Astrocyte of the cerebellum (primary cell): ENCODE measurements around the gene PARD3B.

Experiments used
- DNase-seq: peaks from one replicate; pipeline ENCODE4 v3.0.0-alpha.2; 2011; ENCODE audit warnings: low read depth
- H3K4me3 ChIP-seq: 2 replicates; pipeline ENCODE4 v1.5.1; 2011; ENCODE audit warnings: mild to moderate bottlenecking, low read depth, low read length, moderate library complexity
- in situ Hi-C: cut with HindIII; loops from 2 replicates; pipeline ENCODE4 v1.10.0; 2017; ENCODE audit warnings: low sequenced_read_pairs
- TF ChIP-seq, protein P1 (sequence below): IDR thresholded peaks from 2 replicates; pipeline ENCODE4 v1.5.1; 2012; ENCODE audit warnings: low read length, low read depth, moderate library complexity, mild to moderate bottlenecking; ENCODE audit errors: missing control alignments

Gene PARD3B

DNA sequence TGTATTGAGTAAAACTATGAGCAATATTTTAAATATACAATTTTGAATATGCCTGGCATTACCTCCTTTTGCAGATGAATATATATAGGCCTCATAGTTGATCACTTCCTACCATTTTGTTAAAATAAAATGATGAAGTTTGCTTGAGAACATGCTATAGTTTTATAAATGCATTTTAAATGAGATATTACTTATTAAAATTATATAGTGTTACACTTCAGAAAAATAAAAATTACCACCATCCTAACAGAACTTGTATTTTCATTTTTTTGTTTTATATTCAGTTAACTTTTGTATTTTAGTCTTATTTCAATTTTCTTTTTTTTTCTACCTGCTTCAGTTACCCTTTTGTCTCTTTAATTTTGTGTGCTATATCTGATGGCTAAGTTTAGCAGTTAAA, 426.9 kb downstream of the PARD3B start:
- TF ChIP-seq, protein P1, sequence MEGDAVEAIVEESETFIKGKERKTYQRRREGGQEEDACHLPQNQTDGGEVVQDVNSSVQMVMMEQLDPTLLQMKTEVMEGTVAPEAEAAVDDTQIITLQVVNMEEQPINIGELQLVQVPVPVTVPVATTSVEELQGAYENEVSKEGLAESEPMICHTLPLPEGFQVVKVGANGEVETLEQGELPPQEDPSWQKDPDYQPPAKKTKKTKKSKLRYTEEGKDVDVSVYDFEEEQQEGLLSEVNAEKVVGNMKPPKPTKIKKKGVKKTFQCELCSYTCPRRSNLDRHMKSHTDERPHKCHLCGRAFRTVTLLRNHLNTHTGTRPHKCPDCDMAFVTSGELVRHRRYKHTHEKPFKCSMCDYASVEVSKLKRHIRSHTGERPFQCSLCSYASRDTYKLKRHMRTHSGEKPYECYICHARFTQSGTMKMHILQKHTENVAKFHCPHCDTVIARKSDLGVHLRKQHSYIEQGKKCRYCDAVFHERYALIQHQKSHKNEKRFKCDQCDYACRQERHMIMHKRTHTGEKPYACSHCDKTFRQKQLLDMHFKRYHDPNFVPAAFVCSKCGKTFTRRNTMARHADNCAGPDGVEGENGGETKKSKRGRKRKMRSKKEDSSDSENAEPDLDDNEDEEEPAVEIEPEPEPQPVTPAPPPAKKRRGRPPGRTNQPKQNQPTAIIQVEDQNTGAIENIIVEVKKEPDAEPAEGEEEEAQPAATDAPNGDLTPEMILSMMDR = no peak
- in situ Hi-C loops = no loop called here
- DNase-seq = no peak
- H3K4me3 ChIP-seq = no peak overlapping the region

DNA sequence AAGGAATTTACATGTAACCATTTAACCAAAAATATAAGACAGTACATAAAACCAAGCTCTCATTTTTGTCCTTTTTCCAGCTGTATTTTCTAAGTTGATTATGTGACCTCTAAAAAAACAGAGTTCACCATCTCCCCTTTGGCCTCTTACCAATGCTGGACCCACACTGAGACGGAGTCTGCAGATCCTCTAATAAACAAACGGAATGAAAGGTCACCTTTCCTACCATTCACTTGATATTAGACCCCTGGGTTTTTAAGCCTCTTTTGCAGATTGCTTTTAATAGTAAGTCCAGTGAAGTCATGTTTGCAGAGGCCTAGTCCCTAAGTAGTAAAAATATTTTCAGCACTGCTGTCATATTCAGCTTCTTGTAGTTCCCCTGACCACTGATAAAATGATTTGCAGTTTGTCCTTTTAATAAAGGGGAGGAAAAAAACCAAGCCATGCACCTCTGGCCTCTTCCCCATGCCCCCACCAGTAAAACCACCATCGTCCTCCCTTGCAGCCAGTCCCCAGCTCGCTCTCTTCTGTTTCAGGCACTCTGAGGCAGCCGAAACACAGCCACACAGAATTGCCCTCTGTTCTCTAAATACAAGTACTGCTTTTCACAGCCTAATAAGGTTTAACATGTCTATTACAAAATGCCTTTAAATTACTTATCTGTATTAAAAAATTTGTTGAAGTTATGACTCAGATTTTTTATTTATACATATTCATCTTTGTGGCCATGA, 427.5 kb downstream of the PARD3B start:
- TF ChIP-seq, protein P1 = no peak
- in situ Hi-C loops = no loop called here
- no peak overlapping the region for H3K4me3 ChIP-seq
- no peak for DNase-seq

DNA sequence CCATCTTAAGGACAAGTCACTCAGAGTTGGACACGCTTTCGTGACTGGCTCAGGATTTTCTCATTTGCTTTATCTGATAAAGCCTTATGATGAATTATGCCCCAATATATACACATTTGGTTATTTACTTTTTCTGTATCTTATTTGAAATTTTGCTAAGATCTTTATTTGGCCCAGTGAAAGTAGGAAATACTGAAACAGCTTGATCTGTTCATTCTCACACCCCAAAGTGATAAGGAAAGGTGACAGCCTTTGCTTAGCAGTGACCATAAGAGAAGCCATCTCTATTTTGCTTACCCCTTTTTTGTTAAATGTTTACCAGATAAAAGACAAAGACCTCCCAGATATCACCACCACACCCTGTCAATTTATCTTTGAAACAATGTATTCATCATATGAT, 428.3 kb downstream of the PARD3B start:
- in situ Hi-C loops = no loop called here
- TF ChIP-seq, protein P1 = no peak
- no peak for DNase-seq
- no peak overlapping the region for H3K4me3 ChIP-seq

DNA sequence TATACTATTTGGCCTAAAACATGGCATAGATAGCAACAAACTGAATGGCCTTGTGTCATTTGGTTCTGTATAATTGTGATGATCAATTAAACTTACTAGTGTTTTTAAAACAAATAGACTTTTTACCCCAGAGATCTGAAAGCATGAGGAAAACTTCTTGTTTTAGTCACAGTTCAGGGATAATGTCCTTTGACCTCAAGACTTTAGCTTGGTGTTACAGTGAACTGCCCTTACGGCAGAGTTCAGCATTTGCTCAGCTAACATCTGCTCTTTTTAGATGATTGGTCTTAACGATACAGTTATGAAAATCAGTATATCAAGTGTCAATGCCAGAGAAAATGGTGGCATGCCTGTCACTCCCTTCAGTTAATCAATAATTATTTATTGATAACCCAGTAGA, 429.2 kb downstream of the PARD3B start:
- H3K4me3 ChIP-seq = no peak overlapping the region
- no peak for DNase-seq
- TF ChIP-seq, protein P1 = no peak
- in situ Hi-C loops = no loop called here

DNA sequence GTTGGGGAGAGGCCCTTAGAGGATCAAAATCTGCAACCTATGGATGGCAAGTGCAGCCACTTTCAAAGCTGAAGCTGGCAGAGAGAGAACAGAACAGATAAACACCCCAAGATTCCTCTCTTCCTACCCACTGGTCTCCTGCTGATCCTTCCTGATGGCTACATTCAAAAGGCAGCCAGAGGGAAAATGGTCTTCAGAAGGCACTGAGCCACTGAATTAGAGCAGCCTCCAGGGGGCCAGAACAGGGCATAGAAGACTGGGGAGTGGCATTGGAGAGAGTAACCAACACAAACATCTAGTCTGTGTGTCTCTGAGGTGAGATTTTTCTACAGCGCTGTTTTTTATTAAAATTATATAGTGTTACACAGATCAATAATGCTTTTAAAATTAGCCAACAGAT, 432.6 kb downstream of the PARD3B start:
- DNase-seq = no peak
- in situ Hi-C loops = no loop called here
- TF ChIP-seq, protein P1 = no peak

DNA sequence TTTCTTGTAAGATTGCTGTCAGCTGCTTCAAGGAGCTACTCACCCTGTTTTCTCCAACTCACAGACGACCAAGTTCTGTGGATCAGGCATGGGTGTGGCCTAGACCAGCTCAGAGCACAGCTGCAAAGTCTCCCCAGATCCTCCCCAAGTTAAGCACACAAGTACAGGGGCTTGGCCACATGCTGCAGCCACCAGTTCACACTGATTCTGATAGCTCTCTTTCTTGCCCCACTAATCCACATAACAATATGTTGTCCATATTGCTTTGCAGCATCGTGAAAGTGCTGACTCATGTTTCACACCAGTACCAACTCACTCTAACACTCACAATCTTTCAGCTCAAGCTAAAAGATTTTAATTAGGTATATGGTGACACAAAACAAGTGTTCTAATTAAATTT, 437.0 kb downstream of the PARD3B start:
- no peak for DNase-seq
- no peak overlapping the region for H3K4me3 ChIP-seq
- TF ChIP-seq, protein P1 = no peak
- in situ Hi-C loops = no loop called here

More for the DNA sequence above, 432.6 kb downstream of the PARD3B start:
- H3K4me3 ChIP-seq = no peak overlapping the region
